M059J (cell line): Measurements from ENCODE around the gene SPATA33. TPM values are rescaled to one million over a fixed set of nuclear protein-coding genes. Genes with fewer than 3 reads are reported as not detected.

Source experiments
- DNase-seq: peaks from one replicate; pipeline ENCODE4 v3.0.0-alpha.2; 2012; ENCODE audit warnings: low read depth
- total RNA-seq: library from RNA; depleted of rRNA; stranded (reverse); fragments of >200 nt; shearing (Covaris generic); gene quantifications from 2 replicates; pipeline ENCODE4 v1.2.3, GENCODE V29; 2014; rRNA removed

SPATA33 gene
- total RNA-seq: 6.9 and 12.6 TPM in 2 replicates

- DNase-seq: peak; percentile 82
Measured at GRCh38 chr16:89657442-89658220, at the start of gene SPATA33, which contains the start of gene CHMP1A. SPATA33 (plus strand) TSS chr16:89657836; CDS start chr16:89657912, 76 bp downstream. CHMP1A (minus strand) TSS chr16:89657708; CDS start chr16:89657588, 120 bp downstream.

- no peak for DNase-seq
Measured at GRCh38 chr16:89607937-89608740, 49.5 kb upstream of the SPATA33 start.

- DNase-seq: no peak
Measured at GRCh38 chr16:89610108-89610453, 47.6 kb upstream of the SPATA33 start.

- DNase-seq: no peak
Measured at GRCh38 chr16:89612415-89613166, 45.0 kb upstream of the SPATA33 start.

- no peak for DNase-seq
Measured at GRCh38 chr16:89613231-89613953, 44.2 kb upstream of the SPATA33 start, which contains the start of gene DPEP1. DPEP1 (plus strand) TSS chr16:89613642; CDS start chr16:89630411, 16,769 bp downstream.

- DNase-seq: no peak
Measured at GRCh38 chr16:89613954-89614459, 43.6 kb upstream of the SPATA33 start.

GRCh38 chr16:89615176-89615575 is 42.5 kb upstream of the SPATA33 start:
- no peak for DNase-seq

GRCh38 chr16:89615596-89616090 is 42.0 kb upstream of the SPATA33 start:
- DNase-seq: no peak

- DNase-seq: no peak
Measured at GRCh38 chr16:89616623-89617022, 41.0 kb upstream of the SPATA33 start.

GRCh38 chr16:89617036-89617435 is 40.6 kb upstream of the SPATA33 start:
- no peak for DNase-seq

GRCh38 chr16:89618109-89618998 is 39.3 kb upstream of the SPATA33 start:
- DNase-seq: peak; percentile 42

- DNase-seq: no peak
Measured at GRCh38 chr16:89619840-89620239, 37.8 kb upstream of the SPATA33 start.

- DNase-seq: no peak
Measured at GRCh38 chr16:89620406-89620841, 37.2 kb upstream of the SPATA33 start.

- no peak for DNase-seq
Measured at GRCh38 chr16:89621136-89621697, 36.4 kb upstream of the SPATA33 start.

GRCh38 chr16:89621698-89622409 is 35.8 kb upstream of the SPATA33 start:
- no peak for DNase-seq

- no peak for DNase-seq
Measured at GRCh38 chr16:89623511-89624261, 34.0 kb upstream of the SPATA33 start.

GRCh38 chr16:89624777-89625761 is 32.6 kb upstream of the SPATA33 start:
- DNase-seq: no peak
